Ishikawa (cell line): ENCODE data around the gene SV2B.

Source experiments
- CEBPB ChIP-seq: IDR thresholded peaks from 2 replicates; pipeline ENCODE4 v1.6.1; 2012
- CREB1 ChIP-seq: IDR thresholded peaks from 2 replicates; pipeline ENCODE4 v1.6.1; 2012; ENCODE audit warnings: low read depth
- EGR1 ChIP-seq: IDR thresholded peaks from 2 replicates; pipeline ENCODE4 v1.6.1; 2012
- EP300 ChIP-seq: IDR thresholded peaks from 2 replicates; pipeline ENCODE4 v1.6.1; 2012; ENCODE audit warnings: borderline replicate concordance
- FOXM1 ChIP-seq: IDR thresholded peaks from 2 replicates; pipeline ENCODE4 v1.6.1; 2012; ENCODE audit warnings: low read depth, borderline replicate concordance
- NFIC ChIP-seq: IDR thresholded peaks from 2 replicates; pipeline ENCODE4 v1.6.1; 2012
- RAD21 ChIP-seq: IDR thresholded peaks from 2 replicates; pipeline ENCODE4 v1.6.1; 2012; ENCODE audit warnings: low read depth
- TAF1 ChIP-seq: IDR thresholded peaks from 2 replicates; pipeline ENCODE4 v1.6.1; 2012; ENCODE audit warnings: low read depth, mild to moderate bottlenecking
- TCF12 ChIP-seq: IDR thresholded peaks from 2 replicates; pipeline ENCODE4 v1.6.1; 2012; ENCODE audit warnings: low read depth
- TEAD4 ChIP-seq: IDR thresholded peaks from 2 replicates; pipeline ENCODE4 v1.6.1; 2012
- YY1 ChIP-seq: IDR thresholded peaks from 2 replicates; pipeline ENCODE4 v1.6.1; 2012; ENCODE audit warnings: low read depth
- ZBTB7A ChIP-seq: IDR thresholded peaks from 2 replicates; pipeline ENCODE4 v1.6.1; 2012; ENCODE audit warnings: low read depth
- TF ChIP-seq, protein P1 (sequence below): IDR thresholded peaks from 2 replicates; pipeline ENCODE4 v1.6.1; 2012; ENCODE audit warnings: low read depth, mild to moderate bottlenecking
- TF ChIP-seq, protein P2 (sequence below): IDR thresholded peaks from 2 replicates; pipeline ENCODE4 v1.6.1; 2012
- TF ChIP-seq, protein P3 (sequence below): IDR thresholded peaks from 2 replicates; pipeline ENCODE4 v1.6.1; 2012

SV2B gene

DNA sequence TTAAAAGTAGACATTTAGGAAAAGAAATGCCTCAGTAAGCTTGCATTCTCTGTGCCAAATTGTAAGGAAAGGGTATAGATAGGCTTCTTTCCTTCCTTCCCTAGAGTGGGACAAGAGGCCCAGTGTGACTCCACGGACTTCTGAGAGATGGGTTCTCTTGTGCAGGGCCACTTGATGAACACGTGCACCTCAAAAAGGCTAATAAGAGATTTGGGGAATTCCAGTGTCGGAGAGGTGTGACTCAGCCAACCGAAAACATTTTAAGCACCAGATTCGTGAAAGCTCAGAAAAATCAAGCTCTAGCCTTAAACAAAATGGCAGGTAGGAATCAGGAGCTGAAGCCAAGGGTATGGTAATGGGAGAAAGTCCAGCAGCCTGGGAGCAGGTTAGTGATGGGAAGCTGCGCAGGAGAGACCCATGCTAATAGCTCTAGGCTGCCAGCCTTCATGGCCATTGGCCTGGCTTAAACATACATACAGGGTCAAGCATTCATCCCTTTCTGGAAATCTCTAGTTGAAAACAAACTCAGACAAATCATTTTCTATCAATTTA, 56.2 kb downstream of the SV2B start:
- TF ChIP-seq TEAD4 (no peak), YY1 (no peak), FOXM1 (no peak), RAD21 (no peak), CREB1 (no peak), NFIC (no peak), EGR1 (no peak), TCF12 (no peak), TAF1 (no peak), EP300 (no peak)
- TF ChIP-seq, protein P1, sequence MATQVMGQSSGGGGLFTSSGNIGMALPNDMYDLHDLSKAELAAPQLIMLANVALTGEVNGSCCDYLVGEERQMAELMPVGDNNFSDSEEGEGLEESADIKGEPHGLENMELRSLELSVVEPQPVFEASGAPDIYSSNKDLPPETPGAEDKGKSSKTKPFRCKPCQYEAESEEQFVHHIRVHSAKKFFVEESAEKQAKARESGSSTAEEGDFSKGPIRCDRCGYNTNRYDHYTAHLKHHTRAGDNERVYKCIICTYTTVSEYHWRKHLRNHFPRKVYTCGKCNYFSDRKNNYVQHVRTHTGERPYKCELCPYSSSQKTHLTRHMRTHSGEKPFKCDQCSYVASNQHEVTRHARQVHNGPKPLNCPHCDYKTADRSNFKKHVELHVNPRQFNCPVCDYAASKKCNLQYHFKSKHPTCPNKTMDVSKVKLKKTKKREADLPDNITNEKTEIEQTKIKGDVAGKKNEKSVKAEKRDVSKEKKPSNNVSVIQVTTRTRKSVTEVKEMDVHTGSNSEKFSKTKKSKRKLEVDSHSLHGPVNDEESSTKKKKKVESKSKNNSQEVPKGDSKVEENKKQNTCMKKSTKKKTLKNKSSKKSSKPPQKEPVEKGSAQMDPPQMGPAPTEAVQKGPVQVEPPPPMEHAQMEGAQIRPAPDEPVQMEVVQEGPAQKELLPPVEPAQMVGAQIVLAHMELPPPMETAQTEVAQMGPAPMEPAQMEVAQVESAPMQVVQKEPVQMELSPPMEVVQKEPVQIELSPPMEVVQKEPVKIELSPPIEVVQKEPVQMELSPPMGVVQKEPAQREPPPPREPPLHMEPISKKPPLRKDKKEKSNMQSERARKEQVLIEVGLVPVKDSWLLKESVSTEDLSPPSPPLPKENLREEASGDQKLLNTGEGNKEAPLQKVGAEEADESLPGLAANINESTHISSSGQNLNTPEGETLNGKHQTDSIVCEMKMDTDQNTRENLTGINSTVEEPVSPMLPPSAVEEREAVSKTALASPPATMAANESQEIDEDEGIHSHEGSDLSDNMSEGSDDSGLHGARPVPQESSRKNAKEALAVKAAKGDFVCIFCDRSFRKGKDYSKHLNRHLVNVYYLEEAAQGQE: no peak
- TF ChIP-seq, protein P2, sequence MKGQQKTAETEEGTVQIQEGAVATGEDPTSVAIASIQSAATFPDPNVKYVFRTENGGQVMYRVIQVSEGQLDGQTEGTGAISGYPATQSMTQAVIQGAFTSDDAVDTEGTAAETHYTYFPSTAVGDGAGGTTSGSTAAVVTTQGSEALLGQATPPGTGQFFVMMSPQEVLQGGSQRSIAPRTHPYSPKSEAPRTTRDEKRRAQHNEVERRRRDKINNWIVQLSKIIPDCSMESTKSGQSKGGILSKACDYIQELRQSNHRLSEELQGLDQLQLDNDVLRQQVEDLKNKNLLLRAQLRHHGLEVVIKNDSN: no peak
- TF ChIP-seq, protein P3, sequence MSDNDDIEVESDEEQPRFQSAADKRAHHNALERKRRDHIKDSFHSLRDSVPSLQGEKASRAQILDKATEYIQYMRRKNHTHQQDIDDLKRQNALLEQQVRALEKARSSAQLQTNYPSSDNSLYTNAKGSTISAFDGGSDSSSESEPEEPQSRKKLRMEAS: no peak

DNA sequence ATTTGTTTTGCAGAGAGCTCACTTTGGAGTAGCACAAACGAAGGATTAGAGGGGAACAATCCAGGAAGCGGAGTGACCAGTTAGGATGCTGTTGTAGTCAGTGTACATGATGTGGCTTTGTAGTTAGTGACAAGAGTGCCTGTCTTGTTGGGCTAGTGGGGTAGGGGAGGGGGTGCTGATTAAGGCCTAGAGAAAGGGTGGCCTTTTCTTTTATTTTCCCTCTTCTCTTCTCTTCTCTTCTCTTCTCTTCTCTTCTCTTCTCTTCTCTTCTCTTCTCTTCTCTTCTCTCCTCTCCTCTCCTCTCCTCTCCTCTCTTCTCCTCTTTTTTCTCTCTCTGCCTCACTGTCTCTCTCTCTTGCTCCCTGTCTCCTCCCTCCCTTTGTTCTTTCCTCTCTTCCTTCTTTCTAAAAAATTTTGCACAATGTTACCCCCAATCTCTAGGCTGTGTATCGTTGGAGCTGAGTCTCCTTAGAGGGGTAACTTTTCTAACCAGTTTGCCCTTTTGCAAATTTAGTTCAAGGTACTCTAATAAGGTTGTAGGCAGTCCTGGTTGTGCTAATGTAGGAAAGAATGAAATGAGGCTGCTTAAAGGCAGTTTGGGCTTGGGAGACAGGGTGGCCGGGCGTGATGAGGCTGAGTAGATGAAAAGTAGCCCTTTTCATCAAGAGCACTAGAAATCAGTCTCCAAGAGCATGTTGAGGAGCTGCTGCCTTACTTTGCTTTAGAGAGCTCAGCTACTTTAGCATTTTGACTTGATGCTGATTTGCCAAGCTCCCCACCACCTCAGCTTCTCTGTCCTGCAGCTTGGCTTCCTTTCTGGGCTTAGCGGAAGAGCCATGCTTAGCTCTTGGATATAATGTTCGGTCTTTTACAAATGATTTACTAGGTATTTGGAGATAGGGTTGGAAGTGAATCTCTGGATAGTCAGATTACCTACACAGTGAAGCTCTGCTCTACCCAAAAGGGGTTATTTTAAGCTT, 58.6 kb downstream of the SV2B start:
- no peak for TF ChIP-seq ZBTB7A
- no peak for TF ChIP-seq NFIC
- TF ChIP-seq, protein P3: no peak
- TF ChIP-seq TEAD4: no peak
- TF ChIP-seq CEBPB: no peak
- TF ChIP-seq CREB1: no peak
- TF ChIP-seq YY1: no peak
- no peak for TF ChIP-seq TAF1
- TF ChIP-seq, protein P1: no peak
- TF ChIP-seq TCF12: no peak
- no peak for TF ChIP-seq FOXM1
- no peak for TF ChIP-seq EGR1
- no peak for TF ChIP-seq RAD21
- TF ChIP-seq EP300: no peak
- TF ChIP-seq, protein P2: no peak

DNA sequence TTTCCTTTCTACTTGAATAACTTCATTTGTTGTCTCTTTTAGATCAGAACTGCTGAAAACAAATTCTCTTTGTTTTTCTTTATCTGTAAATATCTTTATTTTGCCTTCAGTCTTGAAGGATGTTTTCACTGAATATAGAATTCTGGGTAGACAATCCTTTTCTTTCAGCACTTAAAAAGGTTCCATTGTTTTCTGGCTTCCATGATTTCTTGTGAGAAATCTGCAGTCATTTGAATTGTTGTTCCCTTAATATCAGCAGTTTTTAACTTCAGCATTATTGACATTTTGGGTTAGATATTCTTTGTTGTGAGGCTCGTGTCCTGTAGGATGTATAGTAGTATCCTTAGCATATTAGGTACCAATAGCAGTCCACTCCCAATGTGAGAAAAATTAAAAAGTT, 65.8 kb downstream of the SV2B start:
- TF ChIP-seq CEBPB (no peak), CREB1 (no peak), ZBTB7A (no peak), TAF1 (no peak), EP300 (no peak), FOXM1 (no peak), TEAD4 (no peak), EGR1 (no peak), TCF12 (no peak)
- TF ChIP-seq, protein P3: no peak
- TF ChIP-seq, protein P1: no peak
- TF ChIP-seq, protein P2: no peak
